Stomach (tissue), 9 donors: ENCODE results near the gene PLCG2. TPM values are rescaled to one million over a fixed set of nuclear protein-coding genes. Genes with fewer than 3 reads are reported as not detected.

Experiments
- DNase-seq, 2 donors: peaks; one replicate each; pipeline versions ENCODE4 v3.0.0 to v3.0.0-alpha.2; 2013 to 2019
- H3K27ac ChIP-seq, 5 donors: fragments of 200-600 bp in 4 of 5; sonication (generic) in 4 of 5; one replicate each; pipeline ENCODE4 v1.5.1; 2013 to 2019; ENCODE audit warnings: mild to moderate bottlenecking in 1 of 5, moderate library complexity in 1 of 5
- H3K27me3 ChIP-seq, 3 donors: fragments of 200-600 bp; sonication (generic); one replicate each; pipeline ENCODE4 v1.5.1; 2017 to 2019; ENCODE audit warnings: mixed run types in 1 of 3
- H3K36me3 ChIP-seq, 4 donors: fragments of 200-600 bp; sonication (generic); 1 replicate in 3 of 4; 2 replicates in 1 of 4; pipeline ENCODE4 v1.5.1; 2016 to 2019
- H3K4me1 ChIP-seq, 4 donors: fragments of 200-600 bp; sonication (generic); one replicate each; pipeline ENCODE4 v1.5.1; 2016 to 2019
- H3K4me3 ChIP-seq, 4 donors: fragments of 200-600 bp; sonication (generic) in 3 of 4; one replicate each; pipeline ENCODE4 v1.5.1; 2016 to 2019; ENCODE audit warnings: mild to moderate bottlenecking in 1 of 4
- H3K9me3 ChIP-seq, 4 donors: fragments of 200-600 bp; sonication (generic); one replicate each; pipeline ENCODE4 v1.5.1; 2016 to 2019
- CTCF ChIP-seq, 7 experiments: fragments of 450-650 bp in 4 of 7; fragments of 200-600 bp in 3 of 7; sonication (generic) in 3 of 7; IDR thresholded peaks; one replicate each; pipeline ENCODE4 v1.5.1; 2016 to 2019; ENCODE audit warnings: antibody characterized with exemption in 7 of 7, control low read depth in 2 of 7, mild to moderate bottlenecking in 1 of 7
- EP300 ChIP-seq: sonication (generic); formaldehyde crosslinking; IDR thresholded peaks from one replicate; pipeline ENCODE4 v1.6.1; 2017; ENCODE audit warnings: antibody characterized with exemption
- POLR2A ChIP-seq, 4 donors: fragments of 450-650 bp; IDR thresholded peaks; one replicate each; pipeline ENCODE4 v1.6.1; 2016; ENCODE audit warnings: antibody characterized with exemption in 4 of 4, control low read depth in 2 of 4, mild to moderate bottlenecking in 1 of 4, moderate library complexity in 1 of 4
- POLR2AphosphoS5 ChIP-seq, 3 donors: sonication (generic); formaldehyde crosslinking; IDR thresholded peaks; one replicate each; pipeline ENCODE4 v1.6.1; 2016; ENCODE audit warnings: antibody characterized with exemption in 3 of 3
- WGBS, 5 donors: extraction: QIAGEN DNeasy Blood & Tissue Kit in 3 of 5; methylation state at CpG; one replicate each; pipeline versions ENCODE4 v1.1.5 to v1.1.7; 2013 to 2018; 5-methylcytosine and 5-hydroxymethylcytosine counted together
- intact Hi-C: fragments of 100-400 bp; cut with DNase I; formaldehyde crosslinking; loops from one replicate; pipeline ENCODE4 v1.15.1; 2023; ENCODE audit warnings: low total_unique reads
- polyA plus RNA-seq, 3 donors: library from polyadenylated mRNA; stranded (reverse); fragments of 200-250 nt; gene quantifications; one replicate each; pipeline ENCODE4 v1.2.3, GENCODE V29; 2013
- total RNA-seq, 5 donors: library from RNA; depleted of rRNA; stranded (reverse); fragments of >200 nt; gene quantifications; one replicate each; pipeline versions ENCODE4 v1.1.0 to v1.2.3, GENCODE V29; 2014 to 2016
- donor health status: healthy with polysubstance abuse.
- donor health status: Bipolar disorder and iron deficiency.
- donor health status: healthy.

PLCG2 gene
- total and polyA plus RNA-seq, 8 donors = 0.87 to 68.5 (median 11.1) TPM

GRCh38 chr16:81900456-81900855 is 121.4 kb downstream of the PLCG2 start:
- no peak for TF ChIP-seq CTCF (IDR thresholded peaks at IDR 0.05)
- TF ChIP-seq EP300 = no peak
- TF ChIP-seq POLR2AphosphoS5 (IDR thresholded peaks at IDR 0.05) = no peak
- TF ChIP-seq POLR2A (IDR thresholded peaks at IDR 0.05) = no peak
- intact Hi-C loops = no loop called here
- 84 to 97% (median 95%) methylated on average over 8 to 17 of the region's 17 CpGs for WGBS, 5 donors
- Histone ChIP-seq H3K4me3 (no peak overlapping the region), H3K9me3 (no peaks in the 10 kb centered on the region), H3K4me1 (peaks cover 0 to 19% (median 9%) of the 10 kb centered on the region in 4 donors), H3K27ac (no peak overlapping the region), H3K27me3 (no peaks in the 10 kb centered on the region), H3K36me3 (peaks cover 0 to 26% (median 11%) of the 10 kb centered on the region in 4 donors)
- DNase-seq = no peak

- peaks cover 0 to 19% (median 9%) of the 10 kb centered on the region in 4 donors for H3K4me1 ChIP-seq
- WGBS, 5 donors = 10 to 34% (median 22%) methylated on average over 6 of the region's 6 CpGs
- H3K27ac ChIP-seq = peak overlapping the region in 2 of 5 donors; percentile 22 to 33
- H3K9me3 ChIP-seq = no peaks in the 10 kb centered on the region
- TF ChIP-seq CTCF (IDR thresholded peaks at IDR 0.05) = no peak
- H3K36me3 ChIP-seq = peaks cover 0 to 21% (median 9%) of the 10 kb centered on the region in 4 donors
- no peaks in the 10 kb centered on the region for H3K27me3 ChIP-seq
- DNase-seq = peak; percentile 71 to 83
- H3K4me3 ChIP-seq = no peak overlapping the region
- intact Hi-C loops = no loop called here
These were observed 122.4 kb downstream of the PLCG2 start for GRCh38 chr16:81901484-81901883.

GRCh38 chr16:81902025-81902424 is 122.9 kb downstream of the PLCG2 start:
- H3K27ac ChIP-seq = peak overlapping the region in 2 of 5 donors; percentile 22 to 40
- no peaks in the 10 kb centered on the region for H3K9me3 ChIP-seq
- TF ChIP-seq POLR2A (IDR thresholded peaks at IDR 0.05) = no peak
- no peak for TF ChIP-seq EP300
- no peak for TF ChIP-seq CTCF (IDR thresholded peaks at IDR 0.05)
- no peak for TF ChIP-seq POLR2AphosphoS5 (IDR thresholded peaks at IDR 0.05)
- no peak overlapping the region for H3K4me3 ChIP-seq
- no peak for DNase-seq
- no peaks in the 10 kb centered on the region for H3K27me3 ChIP-seq
- H3K4me1 ChIP-seq = peaks cover 0 to 17% (median 9%) of the 10 kb centered on the region in 4 donors
- intact Hi-C loops = no loop called here
- peaks cover 0 to 21% (median 9%) of the 10 kb centered on the region in 4 donors for H3K36me3 ChIP-seq
- 33 to 57% (median 46%) methylated on average over 9 of the region's 9 CpGs for WGBS, 5 donors

GRCh38 chr16:81904320-81904719 is 125.2 kb downstream of the PLCG2 start:
- no peaks in the 10 kb centered on the region for H3K27me3 ChIP-seq
- H3K9me3 ChIP-seq = no peaks in the 10 kb centered on the region
- no peak for DNase-seq
- no peak overlapping the region for H3K4me3 ChIP-seq
- no peak overlapping the region for H3K27ac ChIP-seq
- H3K36me3 ChIP-seq = peaks cover 0 to 33% (median 14%) of the 10 kb centered on the region in 4 donors
- TF ChIP-seq POLR2AphosphoS5 (IDR thresholded peaks at IDR 0.05) = no peak
- no peak for TF ChIP-seq CTCF (IDR thresholded peaks at IDR 0.05)
- no peak for TF ChIP-seq EP300
- no peak for TF ChIP-seq POLR2A (IDR thresholded peaks at IDR 0.05)
- H3K4me1 ChIP-seq = peaks cover 0 to 16% (median 9%) of the 10 kb centered on the region in 4 donors
- intact Hi-C loops = no loop called here
- WGBS, 5 donors = 90 to 97% (median 96%) methylated on average over 6 to 8 of the region's 8 CpGs
